GM19099 (cell line): Measurements from ENCODE around the gene WDR54.

Experiments used
- POLR2A ChIP-seq: IDR thresholded peaks from 3 replicates; pipeline ENCODE4 v1.6.1; 2011; ENCODE audit warnings: low read depth; ENCODE audit not compliant: insufficient read length; ENCODE audit errors: extremely low read depth

The WDR54 gene

DNA sequence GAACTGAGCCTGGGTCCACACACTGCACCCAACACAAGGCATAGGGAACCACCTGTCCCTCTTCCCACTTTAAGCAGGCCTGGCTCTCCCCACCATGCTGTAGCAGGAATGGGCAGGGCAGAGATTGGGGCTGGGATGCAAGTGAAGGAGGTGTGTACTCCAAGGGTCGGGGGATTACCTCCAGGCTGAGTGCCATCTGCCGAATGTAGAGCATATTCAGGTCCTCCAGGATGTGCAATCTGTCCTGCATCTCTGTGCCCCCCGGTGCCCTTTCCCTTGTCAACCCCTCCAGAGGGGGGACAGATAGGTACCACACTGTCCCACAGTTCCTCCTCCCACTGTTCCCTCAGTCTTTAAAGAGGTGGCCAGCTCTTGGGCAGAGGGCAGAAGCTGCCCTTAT lies 17.8 kb downstream of the WDR54 start:
- TF ChIP-seq POLR2A = no peak

DNA sequence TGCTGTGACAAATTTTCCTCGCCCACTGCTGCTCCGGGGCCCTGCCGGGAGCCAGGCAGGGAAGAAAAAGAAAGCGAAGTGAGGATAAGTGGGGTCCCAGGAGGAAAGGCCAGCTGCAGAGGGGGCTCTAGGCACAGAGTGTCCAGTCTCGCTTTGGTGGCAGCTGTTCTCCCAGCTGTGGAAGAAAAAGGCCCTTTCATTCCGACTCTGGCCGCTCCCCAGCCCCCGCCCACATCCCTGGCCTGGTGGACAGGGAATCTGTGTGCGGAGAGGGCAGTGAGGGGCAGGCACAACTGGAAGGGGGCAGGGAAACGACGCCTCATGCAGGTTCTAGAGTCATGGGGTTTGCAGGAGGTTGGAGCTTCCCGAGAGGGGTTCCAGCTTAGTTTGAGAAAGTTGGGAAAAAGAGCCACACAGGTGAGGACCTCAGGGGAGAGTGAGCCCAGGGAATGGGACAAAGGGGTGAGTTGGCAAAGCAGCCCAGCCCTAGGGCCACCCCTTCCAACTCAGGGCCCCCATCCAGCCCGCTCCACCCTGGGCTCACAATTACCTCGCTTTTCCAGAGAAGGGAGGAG lies 18.4 kb downstream of the WDR54 start:
- no peak for TF ChIP-seq POLR2A

- TF ChIP-seq POLR2A = peak; percentile 62
These were observed 19.0 kb downstream of the WDR54 start for GRCh38 chr2:74440378-74441169.

GRCh38 chr2:74441170-74441689 lies 19.7 kb downstream of the WDR54 start:
- TF ChIP-seq POLR2A = no peak

DNA sequence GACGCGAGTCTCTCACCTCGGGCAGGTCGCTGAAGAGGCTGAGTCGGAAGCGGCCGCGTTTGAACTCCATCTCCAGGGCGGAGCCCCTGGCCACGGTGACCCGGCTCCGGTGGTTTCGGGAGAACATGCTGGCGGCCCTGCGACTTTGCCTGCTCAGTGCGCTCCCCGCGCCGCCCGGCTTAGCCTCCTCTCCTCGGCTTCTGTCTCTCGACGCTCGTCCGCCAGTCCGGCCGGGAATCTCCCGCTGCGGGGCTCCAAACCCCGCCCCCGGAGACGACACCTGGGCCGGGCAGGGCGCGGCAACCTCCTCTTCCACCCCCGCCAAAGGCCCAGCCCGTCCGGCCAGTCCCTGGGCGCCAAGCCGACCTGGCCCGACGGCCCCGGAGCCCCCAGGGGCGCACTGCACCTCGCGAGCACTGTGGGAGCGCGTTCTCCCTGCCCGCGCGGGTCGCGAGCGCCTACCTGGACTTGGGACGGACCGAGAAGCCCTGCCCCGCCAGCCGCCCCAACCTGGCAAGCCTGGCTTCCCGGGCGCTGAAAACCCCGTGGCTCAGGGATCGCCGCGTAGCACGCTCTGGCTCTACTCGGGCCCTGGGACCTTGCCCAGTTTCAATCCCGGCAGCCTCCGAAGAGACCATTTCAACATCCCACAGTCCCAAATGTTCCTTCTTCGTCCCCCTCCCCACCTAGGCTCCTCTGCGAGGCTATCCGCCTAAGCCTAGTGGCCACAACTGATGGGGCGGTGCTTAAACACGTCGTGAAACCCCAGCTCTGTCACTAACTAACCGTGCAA lies 20.4 kb downstream of the WDR54 start, which contains the start of gene RTKN:
RTKN (minus strand) TSS at position 248 of the 793 bp plus-strand sequence; CDS start at position 127, 121 bp downstream.
- TF ChIP-seq POLR2A = peak; percentile 52

DNA sequence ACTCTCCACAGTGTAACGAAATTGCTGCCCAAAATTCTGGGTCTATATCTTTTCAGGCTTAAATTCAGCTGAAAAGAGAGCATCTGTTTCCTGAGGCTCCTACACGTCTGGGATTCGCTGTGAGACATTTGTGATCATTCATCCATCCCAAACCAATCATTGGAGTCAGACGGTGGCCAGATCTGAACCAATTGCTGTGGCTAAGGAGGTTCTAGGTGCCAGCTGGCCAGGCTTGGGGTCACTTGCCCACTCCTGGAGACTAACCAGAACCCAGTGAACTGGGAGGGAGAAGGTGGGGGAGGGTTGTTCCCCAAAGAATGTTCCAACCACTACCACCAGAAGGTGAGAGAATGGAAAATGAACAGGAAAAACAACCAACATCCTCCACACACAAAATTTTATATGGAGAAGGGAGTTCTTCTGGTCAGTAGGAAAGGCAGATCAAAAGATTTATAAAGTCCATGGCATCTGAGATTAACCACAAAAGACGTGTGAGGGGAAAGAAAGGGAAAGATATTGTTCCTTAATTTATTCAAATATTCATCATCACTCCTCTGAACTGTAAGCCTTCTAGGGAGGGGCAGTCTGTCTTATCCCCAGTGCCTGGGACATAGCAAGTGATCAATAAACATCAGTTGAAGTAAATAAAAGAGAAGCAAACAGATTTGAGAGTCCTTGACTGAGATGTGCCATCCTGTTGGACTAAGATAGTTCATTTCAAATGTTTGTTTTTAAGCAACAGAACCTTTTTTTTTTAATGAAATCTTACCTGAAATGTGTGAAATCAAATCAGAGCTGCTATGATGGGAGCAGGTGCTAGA lies 23.2 kb downstream of the WDR54 start:
- TF ChIP-seq POLR2A = no peak

GRCh38 chr2:74447230-74447999 lies 25.9 kb downstream of the WDR54 start:
- no peak for TF ChIP-seq POLR2A

GRCh38 chr2:74448771-74449170 lies 27.2 kb downstream of the WDR54 start:
- TF ChIP-seq POLR2A = no peak

DNA sequence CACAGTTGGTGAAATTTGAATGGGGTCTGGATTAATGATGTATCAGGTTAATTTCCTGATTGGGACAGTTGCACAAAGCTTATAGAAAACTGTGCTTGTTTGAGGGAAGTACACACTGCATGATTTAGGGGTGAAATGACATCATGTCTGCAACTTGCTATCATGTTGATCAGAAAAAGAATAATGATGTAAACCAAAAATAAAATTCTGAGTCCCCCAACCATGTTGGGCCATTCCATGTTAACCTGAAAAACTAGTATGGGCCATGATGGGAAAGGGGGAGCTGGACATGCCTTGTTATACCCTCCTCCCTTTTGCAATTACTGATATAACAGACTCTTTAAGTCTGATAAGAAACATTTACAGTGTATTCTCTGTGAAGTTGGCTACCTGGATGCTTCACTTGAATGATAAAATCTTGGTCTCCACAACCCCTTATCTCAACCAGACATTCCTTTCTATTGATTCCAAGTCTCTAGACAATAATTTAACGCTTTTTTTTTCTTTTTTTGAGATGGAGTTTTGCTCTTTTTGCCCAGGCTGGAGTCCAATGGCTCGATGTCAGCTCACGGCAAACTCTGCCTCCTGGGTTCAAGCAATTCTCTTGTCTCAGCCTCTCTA lies 29.1 kb downstream of the WDR54 start:
- TF ChIP-seq POLR2A = no peak

DNA sequence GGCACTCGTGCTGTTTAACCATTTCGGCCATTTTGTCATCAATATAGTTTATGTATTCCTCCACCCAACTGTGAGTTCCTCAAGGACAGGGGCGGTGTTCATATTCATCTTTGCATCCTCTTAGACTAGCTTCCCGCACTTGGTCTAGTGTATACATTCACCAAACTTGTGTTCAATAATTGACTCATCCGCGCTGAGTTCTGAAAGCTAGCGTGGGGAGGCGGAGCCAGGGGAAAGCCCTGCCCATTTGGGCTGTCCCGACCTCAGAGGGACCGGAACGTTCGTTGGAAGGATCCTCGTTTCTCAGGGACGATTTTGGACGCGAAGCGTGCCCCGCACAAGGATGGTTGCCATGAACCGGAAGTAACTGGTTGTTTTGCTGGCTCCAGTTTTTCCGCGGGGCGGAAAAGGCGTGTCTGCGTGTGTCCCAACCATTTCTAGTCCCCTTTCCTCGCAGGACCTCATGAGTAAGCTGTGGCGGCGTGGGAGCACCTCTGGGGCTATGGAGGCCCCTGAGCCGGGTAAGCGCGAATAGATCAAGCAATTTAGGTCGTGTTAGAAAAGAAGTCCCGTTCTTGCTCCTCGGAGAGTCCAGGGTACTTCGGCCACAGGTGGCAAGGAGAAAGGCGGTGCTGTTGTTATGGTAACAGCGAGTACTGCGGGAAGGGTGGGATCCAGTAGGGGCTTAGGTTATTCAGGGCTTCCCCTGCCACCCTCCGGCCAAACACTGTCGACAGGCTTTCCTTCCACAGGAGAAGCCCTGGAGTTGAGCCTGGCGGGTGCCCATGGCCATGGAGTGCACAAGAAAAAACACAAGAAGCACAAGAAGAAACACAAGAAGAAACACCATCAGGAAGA lies 33.4 kb downstream of the WDR54 start, which contains the start of gene INO80B:
INO80B (plus strand) TSS at position 434 of the 858 bp plus-strand sequence; CDS start at position 464, 30 bp downstream.
- peak; percentile 65 for TF ChIP-seq POLR2A

GRCh38 chr2:74457129-74457548 lies 35.6 kb downstream of the WDR54 start:
- TF ChIP-seq POLR2A = peak; percentile 46

GRCh38 chr2:74457549-74458131 lies 36.1 kb downstream of the WDR54 start:
- peak; percentile 60 for TF ChIP-seq POLR2A
